Central memory CD8-positive, alpha-beta T cell (primary cell): Measurements from ENCODE around the gene CENPB.
"Not testable (repeated sequence)": the region's sequence is repeated elsewhere in the genome, so short reads cannot be mapped to it uniquely, and the experiment has no call there.

Experiments used
- ATAC-seq: fragments of 150-1000 bp; cut with Tn5 transposase; replicated peaks from 2 replicates; pipeline ENCODE4 v1.10.0; 2022; ENCODE audit warnings: mild to moderate bottlenecking, moderate FRiP score, moderate number of reproducible peaks; ENCODE audit not compliant: poor library complexity, severe bottlenecking; ENCODE audit errors: extremely low read depth
- DNase-seq, 2 donors: peaks; one replicate each; pipeline ENCODE4 v3.0.0; 2021; ENCODE audit warnings: low spot score in 2 of 2
- H3K27ac Mint-ChIP-seq: one replicate; pipeline ENCODE4 v1.8.0; 2022; ENCODE audit warnings: low read depth, mild to moderate bottlenecking, moderate library complexity, mixed read lengths
- H3K27me3 Mint-ChIP-seq: one replicate; pipeline ENCODE4 v1.8.0; 2022; ENCODE audit warnings: mixed read lengths
- H3K36me3 Mint-ChIP-seq: one replicate; pipeline ENCODE4 v1.8.0; 2022; ENCODE audit warnings: mild to moderate bottlenecking, moderate library complexity, mixed read lengths; ENCODE audit not compliant: insufficient read depth
- H3K4me1 Mint-ChIP-seq: one replicate; pipeline ENCODE4 v1.8.0; 2022; ENCODE audit warnings: mixed read lengths
- H3K4me3 Mint-ChIP-seq: one replicate; pipeline ENCODE4 v1.8.0; 2022; ENCODE audit warnings: mild to moderate bottlenecking, moderate library complexity, mixed read lengths
- H3K9me3 Mint-ChIP-seq: one replicate; pipeline ENCODE4 v1.8.0; 2022; ENCODE audit warnings: mixed read lengths

Gene CENPB

DNA sequence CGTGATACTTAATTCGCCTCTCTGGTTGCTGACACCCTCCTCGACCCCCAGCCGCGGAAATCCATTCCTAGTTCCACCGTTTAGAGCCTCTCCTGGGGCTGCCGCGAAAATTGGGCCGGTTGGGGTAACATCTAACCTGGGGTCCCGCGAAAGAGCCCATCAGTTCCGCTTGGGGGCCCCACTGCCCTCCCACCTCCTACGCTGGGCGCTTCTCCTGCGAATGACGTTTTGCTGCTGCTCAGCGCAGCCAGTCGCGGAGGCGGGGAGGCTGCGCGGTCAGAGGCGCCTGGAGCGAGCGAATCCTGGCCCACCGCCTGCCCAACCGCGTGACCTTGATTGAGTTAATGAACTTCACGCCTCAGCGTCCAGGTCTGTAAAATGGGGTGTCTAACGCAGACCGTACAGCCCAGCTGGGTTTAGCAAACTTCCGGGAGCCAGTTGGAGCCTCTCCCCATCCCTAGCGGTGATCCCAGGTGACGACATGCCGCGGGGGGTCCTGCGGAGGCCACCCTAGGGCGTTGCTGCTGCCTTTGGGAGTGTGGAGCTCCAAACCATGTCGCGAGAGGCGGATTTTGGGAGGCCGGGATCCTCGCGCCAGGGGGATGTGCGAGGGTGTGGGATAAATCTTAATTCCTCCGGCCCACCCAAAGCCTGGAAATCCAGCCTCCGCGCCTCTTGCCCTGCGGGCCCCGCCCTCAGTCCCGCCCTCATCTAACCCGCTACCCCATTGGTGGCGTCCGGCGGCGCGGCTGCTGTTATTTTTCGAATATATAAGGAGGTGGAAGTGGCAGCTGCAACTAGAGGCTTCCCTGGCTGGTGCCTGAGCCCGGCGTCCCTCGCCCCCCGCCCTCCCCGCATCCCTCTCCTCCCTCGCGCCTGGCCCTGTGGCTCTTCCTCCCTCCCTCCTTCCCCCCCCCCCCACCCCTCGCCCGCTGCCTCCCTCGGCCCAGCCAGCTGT is 9.2 kb upstream of the CENPB start, which contains the start of gene CDC25B:
Gene CDC25B (plus strand): TSS at position 800 of the 958 bp plus-strand sequence. CDS start 222 bp downstream, outside the sequence.
- Mint-ChIP-seq H3K4me3 (peak within 1 kb of the TSS; percentile 99), H3K27me3 (no peaks in the 10 kb centered on the region), H3K9me3 (no peaks in the 10 kb centered on the region), H3K4me1 (peaks cover 45% of the 10 kb centered on the region), H3K27ac (peak within 1 kb of the TSS; percentile 95), H3K36me3 (peaks cover 32% of the 10 kb centered on the region)
- DNase-seq, result peak; percentile 76 to 79
- peak; percentile 86 for ATAC-seq

DNA sequence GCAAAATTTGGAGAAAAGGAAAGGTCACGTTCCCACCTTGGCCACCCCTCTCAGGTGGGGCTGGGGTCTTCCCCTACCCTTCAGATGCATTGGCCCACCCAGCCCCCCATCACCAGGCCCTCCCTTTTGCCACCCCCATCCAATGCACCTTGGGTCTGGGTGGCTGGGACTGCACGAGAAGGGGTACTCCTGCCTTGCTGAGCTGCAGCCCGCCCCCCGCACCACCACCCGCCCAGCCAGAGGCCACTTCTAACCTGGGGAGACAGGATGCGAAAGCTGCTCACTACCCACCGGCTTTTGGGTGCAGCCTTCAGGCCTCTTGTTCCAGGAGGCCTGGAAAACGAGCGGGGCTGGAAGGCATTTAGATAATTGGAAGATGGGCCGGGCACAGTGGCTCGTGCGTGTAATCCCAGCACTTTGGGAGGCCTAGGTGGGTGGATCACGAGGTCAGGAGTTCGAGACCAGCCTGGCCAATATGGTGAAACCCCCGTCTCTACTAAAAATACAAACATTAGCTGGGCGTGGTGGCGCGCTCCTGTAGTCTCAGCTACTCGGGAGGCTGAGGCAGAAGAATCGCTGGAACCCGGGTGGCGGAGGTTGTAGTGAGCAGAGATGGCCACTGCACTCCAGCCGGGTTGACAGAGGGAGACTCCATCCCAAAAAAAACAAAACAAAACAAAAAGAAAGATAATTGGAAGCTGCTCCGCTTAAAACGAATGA is 8.3 kb upstream of the CENPB start:
- no peaks in the 10 kb centered on the region for H3K27me3 Mint-ChIP-seq
- ATAC-seq, result no peak
- peak overlapping the region; percentile 99 for H3K4me3 Mint-ChIP-seq
- peak overlapping the region; percentile 88 for H3K27ac Mint-ChIP-seq
- H3K36me3 Mint-ChIP-seq, result peaks cover 27% of the 10 kb centered on the region
- H3K4me1 Mint-ChIP-seq, result peaks cover 37% of the 10 kb centered on the region
- no peak for DNase-seq
- no peaks in the 10 kb centered on the region for H3K9me3 Mint-ChIP-seq

DNA sequence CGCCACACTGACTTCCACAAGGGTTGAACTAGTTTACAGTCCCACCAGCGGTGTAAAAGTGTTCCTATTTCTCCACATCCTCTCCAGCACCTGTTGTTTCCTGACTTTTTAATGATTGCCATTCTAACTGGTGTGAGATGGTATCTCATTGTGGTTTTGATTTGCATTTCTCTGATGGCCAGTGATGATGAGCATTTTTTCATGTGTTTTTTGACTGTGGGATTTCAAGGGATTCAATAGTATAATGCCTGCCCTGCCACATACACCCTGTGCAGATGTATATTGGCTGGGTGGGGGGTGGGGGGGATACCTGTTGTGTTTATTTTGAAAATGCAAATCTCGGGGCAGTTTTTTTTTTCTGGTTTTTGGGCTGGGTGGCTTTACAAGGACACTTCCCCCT is 7.6 kb upstream of the CENPB start:
- Mint-ChIP-seq H3K4me1 (peaks cover 31% of the 10 kb centered on the region), H3K36me3 (peaks cover 24% of the 10 kb centered on the region)
- H3K27ac Mint-ChIP-seq, H3K9me3 Mint-ChIP-seq, ATAC-seq, H3K4me3 Mint-ChIP-seq, DNase-seq, H3K27me3 Mint-ChIP-seq: not testable (repeated sequence)

DNA sequence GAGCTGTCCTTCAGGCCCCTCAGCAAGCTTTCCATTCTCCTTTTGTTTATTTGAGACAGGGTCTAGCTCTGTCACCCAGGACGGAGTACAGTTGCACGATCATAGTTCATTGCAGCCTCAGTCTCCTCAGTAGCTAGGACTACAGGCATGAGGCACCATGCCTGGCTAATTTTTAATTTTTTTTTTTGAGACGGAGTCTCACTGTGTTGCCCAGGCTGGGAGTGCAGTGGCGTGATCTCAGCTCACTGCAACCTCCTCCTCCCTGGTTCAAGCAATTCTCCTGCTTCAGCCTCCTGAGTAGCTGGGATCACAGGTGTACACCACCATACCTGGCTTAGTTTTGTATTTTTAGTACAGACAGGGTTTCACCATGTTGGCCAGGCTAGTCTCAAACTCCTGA is 2.7 kb upstream of the CENPB start:
- H3K27ac Mint-ChIP-seq, result peak overlapping the region; percentile 22
- H3K4me1 Mint-ChIP-seq, result peaks cover 26% of the 10 kb centered on the region

DNA sequence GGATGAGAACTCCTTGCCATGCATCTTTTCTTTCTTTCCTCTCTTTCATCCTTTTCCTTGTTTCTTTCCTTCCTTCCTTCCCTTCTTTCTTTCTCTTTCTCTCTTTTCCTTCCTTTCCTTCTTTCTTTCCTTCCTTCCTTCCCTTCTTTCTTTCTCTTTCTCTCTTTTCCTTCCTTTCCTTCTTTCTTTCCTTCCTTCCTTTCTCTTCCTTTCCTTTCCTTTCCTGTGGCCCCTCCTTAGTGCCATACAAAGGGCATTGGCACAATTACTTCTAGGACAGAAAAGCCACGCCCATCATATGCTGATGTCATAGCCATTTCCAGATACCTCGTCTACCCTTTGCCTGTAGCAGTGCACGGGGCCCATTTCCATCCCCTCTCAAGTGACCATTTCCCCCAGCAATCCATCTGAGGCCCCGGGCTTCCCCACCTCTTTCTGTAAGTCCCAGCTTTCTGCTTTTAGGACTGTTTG is 2.2 kb upstream of the CENPB start:
- no peak for ATAC-seq
- peak overlapping the region; percentile 36 for H3K4me3 Mint-ChIP-seq
- peaks cover 28% of the 10 kb centered on the region for H3K4me1 Mint-ChIP-seq
- H3K9me3 Mint-ChIP-seq, result no peaks in the 10 kb centered on the region
- peak overlapping the region; percentile 22 for H3K27ac Mint-ChIP-seq
- DNase-seq, result no peak
- H3K27me3 Mint-ChIP-seq, result no peaks in the 10 kb centered on the region
- H3K36me3 Mint-ChIP-seq, result peaks cover 5% of the 10 kb centered on the region

More for the DNA sequence above, 2.7 kb upstream of the CENPB start:
- DNase-seq, H3K27me3 Mint-ChIP-seq, ATAC-seq, H3K9me3 Mint-ChIP-seq, H3K36me3 Mint-ChIP-seq: not testable (repeated sequence)
- H3K4me3 Mint-ChIP-seq, result peak overlapping the region; percentile 36

DNA sequence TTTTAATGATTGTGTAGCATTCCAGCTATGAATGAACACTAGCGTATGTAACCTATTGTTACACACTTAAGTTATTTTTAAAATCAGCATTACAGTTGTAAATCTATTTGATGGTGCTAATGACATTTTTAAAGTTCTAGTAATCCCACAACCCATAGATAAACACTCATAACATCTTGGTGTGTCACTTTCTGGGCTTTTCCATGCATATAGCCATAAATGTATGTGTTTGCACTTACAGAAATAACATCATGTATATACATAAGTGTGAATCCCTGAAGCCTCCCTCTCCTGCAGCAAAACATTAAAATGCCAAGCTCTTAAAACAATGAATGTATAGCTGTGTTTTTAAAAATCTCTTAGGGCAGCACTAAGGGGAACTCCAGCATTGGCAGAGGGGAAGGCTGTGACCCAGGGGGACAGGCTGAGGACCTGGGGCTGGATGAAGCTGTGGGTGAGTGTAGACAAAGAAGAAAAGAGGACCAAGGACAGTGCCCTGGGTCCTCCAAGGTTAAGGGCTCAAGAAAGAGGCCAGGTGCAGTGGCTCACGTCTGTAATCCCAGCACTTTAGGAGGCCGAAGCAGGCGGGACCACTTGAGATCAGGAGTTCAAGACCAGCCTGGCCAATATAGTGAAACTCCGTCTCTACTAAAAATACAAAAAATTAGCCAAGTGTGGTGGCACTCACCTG is 929 bp upstream of the CENPB start:
- ATAC-seq (no peak), DNase-seq (no peak)
- Mint-ChIP-seq H3K4me3 (peak overlapping the region; percentile 74), H3K4me1 (peaks cover 35% of the 10 kb centered on the region), H3K27ac (peak overlapping the region; percentile 13), H3K27me3 (no peaks in the 10 kb centered on the region), H3K36me3 (peaks cover 5% of the 10 kb centered on the region), H3K9me3 (no peaks in the 10 kb centered on the region)

DNA sequence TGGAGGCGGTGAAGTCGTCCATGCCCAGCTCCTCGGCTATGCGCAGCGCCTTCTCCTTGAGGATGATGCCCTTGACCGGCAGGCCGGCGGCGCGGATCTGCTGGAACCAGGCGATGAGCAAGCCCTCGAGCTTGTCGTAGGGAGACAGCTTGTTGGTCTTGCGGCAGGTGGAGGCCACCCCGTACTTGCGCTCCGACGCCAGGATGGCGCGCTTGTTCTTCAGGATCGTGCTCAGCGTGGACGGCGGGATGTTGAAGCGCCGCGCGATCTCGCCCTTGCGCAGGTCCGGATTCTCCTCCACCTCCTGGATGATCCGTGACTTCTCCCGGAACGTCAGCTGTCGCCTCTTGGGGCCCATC is 435 bp downstream of the CENPB start:
- Mint-ChIP-seq H3K36me3 (peaks cover 8% of the 10 kb centered on the region), H3K9me3 (no peaks in the 10 kb centered on the region), H3K4me3 (peak overlapping the region; percentile 74), H3K4me1 (peaks cover 44% of the 10 kb centered on the region), H3K27me3 (no peaks in the 10 kb centered on the region), H3K27ac (no peak overlapping the region)
- DNase-seq (no peak), ATAC-seq (no peak)

DNA sequence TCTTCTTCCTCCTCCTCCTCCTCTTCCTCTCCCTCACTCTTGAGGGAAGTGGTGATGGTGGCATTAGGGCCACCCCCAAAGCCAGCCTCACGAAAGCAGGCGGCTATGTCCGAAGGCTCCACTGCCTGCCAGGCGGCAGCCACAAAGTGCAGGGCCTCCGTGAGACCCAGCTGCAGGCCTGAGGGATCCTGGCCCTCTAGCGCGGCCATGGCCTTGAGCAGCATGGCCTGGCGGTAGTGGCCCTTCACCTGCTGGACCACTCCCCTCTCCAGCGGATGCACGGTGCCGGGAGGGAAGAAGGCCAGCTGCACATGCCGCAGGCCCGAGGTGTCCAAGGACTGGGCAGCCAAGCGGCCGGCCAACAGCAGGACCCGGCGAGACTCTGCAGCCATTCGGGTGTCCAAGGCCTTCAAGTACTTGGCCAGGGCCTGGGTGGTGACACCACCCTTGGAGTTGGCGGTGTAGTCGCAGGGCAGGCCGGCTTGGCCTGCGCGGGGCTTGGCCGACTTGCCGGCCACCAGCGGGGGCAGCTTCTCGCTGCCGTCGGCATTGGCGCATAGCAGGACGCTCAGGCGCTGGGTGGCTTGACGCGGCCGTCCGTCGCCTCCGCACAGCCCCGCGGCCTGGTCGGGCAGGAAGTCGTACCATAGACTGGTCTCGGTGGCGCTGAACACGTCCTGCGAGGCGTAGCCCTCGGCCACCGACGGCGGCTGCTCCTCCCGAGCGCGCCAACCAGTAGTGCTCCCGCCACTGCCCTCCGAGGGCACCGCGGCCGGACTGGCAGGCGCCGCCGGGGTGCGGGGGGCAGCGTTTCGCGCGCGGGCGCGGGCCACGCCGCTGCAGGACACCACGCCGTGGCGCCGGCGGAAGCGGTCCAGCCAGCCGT is 1.1 kb downstream of the CENPB start:
- Mint-ChIP-seq H3K27ac (peak overlapping the region; percentile 88), H3K27me3 (no peaks in the 10 kb centered on the region), H3K4me1 (peaks cover 50% of the 10 kb centered on the region), H3K4me3 (peak overlapping the region; percentile 74), H3K9me3 (no peaks in the 10 kb centered on the region), H3K36me3 (peaks cover 8% of the 10 kb centered on the region)
- no peak for DNase-seq
- ATAC-seq, result no peak

DNA sequence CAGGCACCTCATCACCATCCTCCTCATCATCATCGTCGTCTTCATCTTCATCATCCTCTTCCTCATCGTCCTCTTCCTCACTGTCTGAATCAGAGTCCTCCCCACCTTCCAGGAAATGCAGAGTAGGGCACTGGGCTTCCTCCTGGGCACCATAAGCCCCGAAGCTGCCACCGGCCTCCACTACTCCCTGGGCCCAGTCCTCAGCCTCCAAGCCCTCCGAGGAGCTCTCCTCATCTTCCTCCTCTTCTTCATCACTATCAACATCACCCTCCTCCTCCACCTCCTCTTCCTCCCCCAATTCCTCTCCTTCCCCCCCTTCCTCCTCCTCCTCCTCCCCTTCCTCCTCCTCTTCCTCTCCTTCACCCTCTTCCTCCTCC is 1.7 kb downstream of the CENPB start:
- ATAC-seq, result no peak
- H3K4me3 Mint-ChIP-seq, result peak overlapping the region; percentile 74

DNA sequence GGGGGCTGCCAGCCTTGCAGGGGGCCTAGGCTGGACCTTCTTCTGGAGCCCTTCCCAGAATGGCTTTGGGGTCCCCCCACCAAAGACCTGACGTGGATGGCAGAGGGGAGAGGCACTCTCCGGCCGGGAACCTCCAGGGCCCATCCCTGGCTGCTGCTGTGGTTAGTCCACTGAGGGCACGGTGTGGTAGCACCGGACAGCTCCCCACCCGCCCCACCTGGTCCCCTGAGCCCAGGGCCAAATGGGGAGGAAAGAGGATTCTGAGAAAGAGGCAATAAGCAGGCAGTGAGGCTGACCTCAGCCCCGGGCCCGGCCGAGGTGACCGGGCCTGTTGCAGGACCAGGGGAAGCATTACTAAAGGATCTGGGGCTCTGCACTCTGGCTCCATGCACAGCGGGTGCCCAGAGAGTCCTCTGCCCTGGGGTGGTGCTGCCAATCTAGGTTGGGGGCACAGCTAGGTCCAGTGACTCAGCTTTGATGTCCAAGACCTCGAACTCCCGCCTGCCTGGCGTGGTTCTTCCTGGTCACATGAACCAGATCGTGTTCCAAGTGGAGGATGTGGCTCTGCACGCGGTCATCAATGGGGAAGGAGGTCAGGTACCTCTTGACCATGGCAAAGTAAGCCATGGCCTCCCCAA is 2.2 kb downstream of the CENPB start:
- no peak for DNase-seq
- Mint-ChIP-seq H3K27me3 (no peaks in the 10 kb centered on the region), H3K36me3 (peaks cover 8% of the 10 kb centered on the region), H3K9me3 (no peaks in the 10 kb centered on the region), H3K4me1 (peaks cover 52% of the 10 kb centered on the region), H3K27ac (peak overlapping the region; percentile 88), H3K4me3 (peak overlapping the region; percentile 74)
- no peak for ATAC-seq

More for the DNA sequence above, 1.7 kb downstream of the CENPB start:
- no peaks in the 10 kb centered on the region for H3K27me3 Mint-ChIP-seq
- H3K36me3 Mint-ChIP-seq, result peaks cover 8% of the 10 kb centered on the region
- H3K27ac Mint-ChIP-seq, result peak overlapping the region; percentile 88
- peaks cover 52% of the 10 kb centered on the region for H3K4me1 Mint-ChIP-seq
- H3K9me3 Mint-ChIP-seq, result no peaks in the 10 kb centered on the region
- DNase-seq, result no peak

DNA sequence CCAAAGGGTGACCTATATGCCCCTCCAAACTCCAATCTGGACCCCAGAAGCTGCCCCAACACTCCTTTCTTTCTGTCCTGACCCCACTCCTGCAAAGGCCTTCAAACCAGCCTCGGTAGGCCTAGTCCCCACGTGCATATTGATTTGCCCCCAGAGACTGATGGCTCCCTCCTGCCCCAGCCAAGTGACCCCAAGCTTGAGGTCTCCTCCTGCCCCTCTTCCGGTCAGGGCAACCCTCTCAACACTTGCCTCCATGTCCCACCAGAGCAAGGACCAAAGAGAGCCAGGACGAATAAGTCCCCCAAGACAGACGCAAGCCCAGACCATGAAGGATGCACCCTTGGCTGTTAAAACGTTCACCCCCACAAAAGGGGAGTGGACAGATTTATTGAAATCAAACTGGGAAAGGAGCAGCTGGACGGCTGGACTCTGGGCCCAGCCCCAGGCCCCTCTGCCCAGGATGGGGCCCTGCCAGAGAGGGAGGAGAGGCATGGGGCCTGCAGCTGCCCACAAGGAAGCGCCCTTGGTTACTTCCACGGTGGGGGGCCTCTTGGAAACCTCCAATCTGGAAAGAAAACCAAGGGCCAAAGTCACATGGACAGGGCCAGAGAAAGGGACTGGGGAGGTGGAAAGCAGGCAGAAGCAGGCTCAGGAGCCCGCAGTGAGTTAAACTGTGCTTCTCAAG is 2.9 kb downstream of the CENPB start:
- DNase-seq (no peak), ATAC-seq (no peak)
- Mint-ChIP-seq H3K9me3 (no peaks in the 10 kb centered on the region), H3K27me3 (no peaks in the 10 kb centered on the region), H3K36me3 (peaks cover 9% of the 10 kb centered on the region), H3K4me3 (no peak overlapping the region), H3K4me1 (peaks cover 46% of the 10 kb centered on the region), H3K27ac (no peak overlapping the region)
